Ramos (cell line): ENCODE measurements around the gene JDP2.

Experiments
- in situ Hi-C: fragments of 300-500 bp; cut with MboI; formaldehyde crosslinking; loops from one replicate; pipeline ENCODE4 v1.14.3; 2022; ENCODE audit warnings: low sequenced_read_pairs; ENCODE audit not compliant: unreplicated experiment

JDP2 gene

GRCh38 chr14:75434138-75434889 is 6.5 kb downstream of the JDP2 start:
- in situ Hi-C loops = no loop called here

GRCh38 chr14:75434890-75435248 is 7.0 kb downstream of the JDP2 start:
- in situ Hi-C loops = no loop called here

GRCh38 chr14:75435473-75435872 is 7.7 kb downstream of the JDP2 start:
- in situ Hi-C loops = no loop called here

- in situ Hi-C loops = no loop called here
Observed at GRCh38 chr14:75437201-75438143, 9.7 kb downstream of the JDP2 start.

GRCh38 chr14:75438486-75439080 is 10.8 kb downstream of the JDP2 start:
- in situ Hi-C loops = no loop called here

GRCh38 chr14:75439989-75440388 is 12.2 kb downstream of the JDP2 start:
- in situ Hi-C loops = no loop called here

GRCh38 chr14:75440733-75441477 is 13.1 kb downstream of the JDP2 start:
- in situ Hi-C loops = no loop called here

- in situ Hi-C loops = no loop called here
Observed at GRCh38 chr14:75441728-75442127, 13.9 kb downstream of the JDP2 start.

GRCh38 chr14:75442166-75442565 is 14.3 kb downstream of the JDP2 start:
- in situ Hi-C loops = no loop called here

- in situ Hi-C loops = no loop called here
Observed at GRCh38 chr14:75442642-75443041, 14.8 kb downstream of the JDP2 start.

- in situ Hi-C loops = no loop called here
Observed at GRCh38 chr14:75443203-75443969, 15.6 kb downstream of the JDP2 start.

- in situ Hi-C loops = no loop called here
Observed at GRCh38 chr14:75445236-75445635, 17.4 kb downstream of the JDP2 start.

- in situ Hi-C loops = no loop called here
Observed at GRCh38 chr14:75445963-75446362, 18.1 kb downstream of the JDP2 start.

- in situ Hi-C loops = no loop called here
Observed at GRCh38 chr14:75446447-75446846, 18.6 kb downstream of the JDP2 start.

GRCh38 chr14:75448209-75448608 is 20.4 kb downstream of the JDP2 start:
- in situ Hi-C loops = no loop called here

GRCh38 chr14:75449036-75449435 is 21.2 kb downstream of the JDP2 start:
- in situ Hi-C loops = no loop called here

GRCh38 chr14:75449696-75450095 is 21.9 kb downstream of the JDP2 start:
- in situ Hi-C loops = loop anchor here (25.0 kb wide), 1 partner anchor 1687 kb away; a partner anchor contains a TSS

- in situ Hi-C loops = loop anchor here (25.0 kb wide), 1 partner anchor 1688 kb away; a partner anchor contains a TSS
Observed at GRCh38 chr14:75450381-75451276, 22.8 kb downstream of the JDP2 start.
